Kidney (tissue), 14 donors: Measurements from ENCODE around the gene MLN. TPM values are rescaled to one million over a fixed set of nuclear protein-coding genes. Genes with fewer than 3 reads are reported as not detected.

Experiments
- DNase-seq, 5 donors: peaks; one replicate each; pipeline ENCODE4 v3.0.0-alpha.2; 2013 to 2020
- FAIRE-seq: peaks from 2 replicates; lab custom pipeline; 2012; peaks lifted over from hg19 to GRCh38; lab: Jason Lieb, UNC
- H3K27ac ChIP-seq, 2 donors: one replicate each; pipeline ENCODE4 v1.7.0; 2013; ENCODE audit warnings: low read depth in 2 of 2, low read length in 2 of 2, inconsistent platforms in 1 of 2
- H3K27me3 ChIP-seq: one replicate; pipeline ENCODE4 v1.7.1; 2013; ENCODE audit warnings: low read length, inconsistent platforms; ENCODE audit not compliant: control insufficient read depth, insufficient read depth
- H3K36me3 ChIP-seq, 3 donors: one replicate each; pipeline versions ENCODE4 v1.7.0 to v1.7.1; 2013; ENCODE audit warnings: low read length in 3 of 3, control low read depth in 1 of 3, inconsistent platforms in 1 of 3; ENCODE audit not compliant: insufficient read depth in 3 of 3, control insufficient read depth in 2 of 3
- H3K4me1 ChIP-seq, 3 donors: one replicate each; pipeline versions ENCODE4 v1.7.0 to v1.7.1; 2013; ENCODE audit warnings: low read length in 3 of 3, inconsistent platforms in 1 of 3, low read depth in 1 of 3; ENCODE audit not compliant: control insufficient read depth in 2 of 3, insufficient read depth in 2 of 3
- H3K4me3 ChIP-seq, 3 donors: one replicate each; pipeline versions ENCODE4 v1.7.0 to v1.8.1; 2013; ENCODE audit warnings: low read length in 3 of 3, control low read depth in 1 of 3, inconsistent platforms in 1 of 3
- H3K9ac ChIP-seq, 3 donors: one replicate each; pipeline versions ENCODE4 v1.7.0 to v1.7.1; 2013; ENCODE audit warnings: low read length in 3 of 3, control low read depth in 1 of 3, inconsistent platforms in 1 of 3
- H3K9me3 ChIP-seq, 3 donors: one replicate each; pipeline versions ENCODE4 v1.7.0 to v1.7.1; 2013; ENCODE audit warnings: low read length in 3 of 3, control low read depth in 1 of 3, inconsistent platforms in 1 of 3; ENCODE audit not compliant: control insufficient read depth in 2 of 3, insufficient read depth in 1 of 3
- intact Hi-C: fragments of 100-400 bp; cut with DNase I; formaldehyde crosslinking; loops from one replicate; pipeline ENCODE4 v1.11.1; 2022
- polyA plus RNA-seq: library from polyadenylated mRNA; stranded (reverse); fragments of 350-450 nt; fragmentation: Illumina TruSeq; extraction: RNeasy Lipid Tissue Mini Kit (QIAGEN cat#74804); gene quantifications from one replicate; pipeline ENCODE4 v1.2.3, GENCODE V29; 2014; ENCODE audit warnings: low read depth, low replicate concordance; ENCODE audit not compliant: insufficient read depth
- total RNA-seq: library from RNA; stranded (reverse); fragmentation: NEBNext Ultra II Directional; extraction: Animal tissue kit (Norgen Biotek cat#: 25700); gene quantifications from one replicate; pipeline ENCODE4 v1.2.1, GENCODE V29; 2021
- TF ChIP-seq, protein P1 (sequence below): IDR thresholded peaks from 3 replicates; pipeline ENCODE4 v1.5.1; 2012; ENCODE audit warnings: mild to moderate bottlenecking, moderate library complexity, borderline replicate concordance; ENCODE audit not compliant: insufficient read depth; ENCODE audit errors: extremely low read depth
- donor health status: control.
- donor health status: control.
- donor health status: control.
- donor health status: control.
- donor health status: control.
- donor health status: DM: yes; HTN: yes; CAD: no.
- donor health status: Normal renal cell carcinoma (clear cell type).

MLN gene
- total and polyA plus RNA-seq, 2 donors from 2014 or later = not detected

GRCh38 chr6:33802186-33802958, 1.4 kb downstream of the MLN start:
- Histone ChIP-seq H3K9ac (no peak overlapping the region), H3K36me3 (no peaks in the 10 kb centered on the region), H3K27ac (no peak overlapping the region), H3K27me3 (no peaks in the 10 kb centered on the region), H3K4me3 (no peak overlapping the region), H3K9me3 (no peaks in the 10 kb centered on the region), H3K4me1 (no peaks in the 10 kb centered on the region)
- TF ChIP-seq, protein P1, sequence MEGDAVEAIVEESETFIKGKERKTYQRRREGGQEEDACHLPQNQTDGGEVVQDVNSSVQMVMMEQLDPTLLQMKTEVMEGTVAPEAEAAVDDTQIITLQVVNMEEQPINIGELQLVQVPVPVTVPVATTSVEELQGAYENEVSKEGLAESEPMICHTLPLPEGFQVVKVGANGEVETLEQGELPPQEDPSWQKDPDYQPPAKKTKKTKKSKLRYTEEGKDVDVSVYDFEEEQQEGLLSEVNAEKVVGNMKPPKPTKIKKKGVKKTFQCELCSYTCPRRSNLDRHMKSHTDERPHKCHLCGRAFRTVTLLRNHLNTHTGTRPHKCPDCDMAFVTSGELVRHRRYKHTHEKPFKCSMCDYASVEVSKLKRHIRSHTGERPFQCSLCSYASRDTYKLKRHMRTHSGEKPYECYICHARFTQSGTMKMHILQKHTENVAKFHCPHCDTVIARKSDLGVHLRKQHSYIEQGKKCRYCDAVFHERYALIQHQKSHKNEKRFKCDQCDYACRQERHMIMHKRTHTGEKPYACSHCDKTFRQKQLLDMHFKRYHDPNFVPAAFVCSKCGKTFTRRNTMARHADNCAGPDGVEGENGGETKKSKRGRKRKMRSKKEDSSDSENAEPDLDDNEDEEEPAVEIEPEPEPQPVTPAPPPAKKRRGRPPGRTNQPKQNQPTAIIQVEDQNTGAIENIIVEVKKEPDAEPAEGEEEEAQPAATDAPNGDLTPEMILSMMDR = no peak
- intact Hi-C loops = no loop called here
- DNase-seq (peak in 1 of 5 donors; percentile 55), FAIRE-seq (no peak)

- intact Hi-C loops = no loop called here
- no peak overlapping the region for H3K4me3 ChIP-seq
- no peaks in the 10 kb centered on the region for H3K27me3 ChIP-seq
- H3K4me1 ChIP-seq = no peaks in the 10 kb centered on the region
- peak in 1 of 5 donors; percentile 29 for DNase-seq
- no peak for FAIRE-seq
- no peaks in the 10 kb centered on the region for H3K36me3 ChIP-seq
- TF ChIP-seq, protein P1 = no peak
- H3K9me3 ChIP-seq = no peaks in the 10 kb centered on the region
- H3K27ac ChIP-seq = no peak overlapping the region
- no peak overlapping the region for H3K9ac ChIP-seq
Measured at GRCh38 chr6:33801611-33802010, 2.2 kb downstream of the MLN start.

- H3K27me3 ChIP-seq = no peaks in the 10 kb centered on the region
Measured at GRCh38 chr6:33800248-33800969, 3.4 kb downstream of the MLN start.

More at GRCh38 chr6:33800248-33800969, 3.4 kb downstream of the MLN start:
- intact Hi-C loops = no loop called here
- H3K27ac ChIP-seq = no peak overlapping the region
- H3K4me3 ChIP-seq = no peak overlapping the region
- FAIRE-seq (no peak), DNase-seq (peak in 1 of 5 donors; percentile 27)
- no peaks in the 10 kb centered on the region for H3K4me1 ChIP-seq
- H3K9me3 ChIP-seq = no peaks in the 10 kb centered on the region
- no peaks in the 10 kb centered on the region for H3K36me3 ChIP-seq
- TF ChIP-seq, protein P1 = no peak
- H3K9ac ChIP-seq = no peak overlapping the region
